Lower lobe of right lung (tissue), 2 donors: ENCODE measurements around the gene RHO. TPM values are rescaled to one million over a fixed set of nuclear protein-coding genes. Genes with fewer than 3 reads are reported as not detected.

ENCODE experiments used
- ATAC-seq, 2 donors: fragments of 200-7000 bp; cut with Tn5 transposase; one replicate each; pipeline ENCODE4 v1.9.1; 2020 to 2022; ENCODE audit warnings: mild to moderate bottlenecking in 2 of 2, moderate library complexity in 2 of 2
- DNase-seq: peaks from one replicate; pipeline ENCODE4 v3.0.0-alpha.2; 2020
- H3K27ac ChIP-seq: fragments of 200-600 bp; one replicate; pipeline ENCODE4 v1.8.0; 2022
- H3K27me3 ChIP-seq: fragments of 200-600 bp; one replicate; pipeline ENCODE4 v1.8.0; 2022; ENCODE audit warnings: low read depth
- H3K36me3 ChIP-seq: fragments of 200-600 bp; one replicate; pipeline ENCODE4 v1.8.0; 2022; ENCODE audit warnings: mild to moderate bottlenecking
- H3K4me1 ChIP-seq: fragments of 200-600 bp; one replicate; pipeline ENCODE4 v1.8.0; 2022
- H3K4me3 ChIP-seq: fragments of 200-600 bp; one replicate; pipeline ENCODE4 v1.8.0; 2022; ENCODE audit warnings: mild to moderate bottlenecking
- H3K9me3 ChIP-seq: fragments of 200-600 bp; one replicate; pipeline ENCODE4 v1.8.0; 2022
- CTCF ChIP-seq: fragments of 200-600 bp; IDR thresholded peaks from one replicate; pipeline ENCODE4 v1.8.0; 2022; ENCODE audit warnings: antibody characterized with exemption, mild to moderate bottlenecking
- intact Hi-C: fragments of 100-400 bp; cut with DNase I; formaldehyde crosslinking; loops from one replicate; pipeline ENCODE4 v1.11.0; 2022
- total RNA-seq: library from RNA; stranded (reverse); fragmentation: NEBNext Ultra II Directional; extraction: Animal tissue kit (Norgen Biotek cat#: 25700); gene quantifications from one replicate; pipeline ENCODE4 v1.2.1, GENCODE V29; 2021
- donor health status: DM: no; HTN: yes; CAD: no; lungs with severe emphysema.

Gene RHO
- total RNA-seq, 1 donor from 2014 or later = not detected

GRCh38 chr3:129505341-129505740 is 23.1 kb upstream of the RHO start:
- H3K4me1 ChIP-seq = peaks cover 26% of the 10 kb centered on the region
- intact Hi-C loops = no loop called here
- DNase-seq (no peak), ATAC-seq (no peak)
- no peak overlapping the region for H3K4me3 ChIP-seq
- H3K36me3 ChIP-seq = peaks cover 61% of the 10 kb centered on the region
- no peak for TF ChIP-seq CTCF
- no peaks in the 10 kb centered on the region for H3K9me3 ChIP-seq
- no peak overlapping the region for H3K27ac ChIP-seq
- no peaks in the 10 kb centered on the region for H3K27me3 ChIP-seq

DNA sequence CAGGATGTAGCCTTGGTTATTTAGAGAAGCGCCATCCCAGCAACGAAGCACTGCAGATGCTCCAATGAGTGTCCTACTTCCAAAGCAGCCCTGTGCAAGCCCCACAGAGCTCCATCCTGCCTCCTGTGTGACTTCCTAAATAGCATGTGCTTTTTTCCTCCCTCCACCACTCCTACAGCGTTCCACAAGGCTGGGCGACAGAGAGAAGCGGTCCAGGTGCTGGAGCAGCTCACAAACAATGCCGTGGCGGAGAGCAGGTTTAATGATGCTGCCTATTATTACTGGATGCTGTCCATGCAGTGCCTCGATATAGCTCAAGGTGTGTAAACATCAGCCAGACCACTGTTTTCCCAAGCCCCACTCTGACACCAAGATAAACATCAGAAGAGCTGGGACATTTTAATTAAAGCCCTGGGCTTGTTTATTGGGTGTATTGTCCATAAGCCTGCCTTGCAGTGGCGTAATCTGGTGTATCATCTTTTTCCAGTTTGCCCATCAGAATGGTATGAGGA is 22.2 kb upstream of the RHO start:
- H3K4me3 ChIP-seq = no peak overlapping the region
- H3K27ac ChIP-seq = no peak overlapping the region
- no peaks in the 10 kb centered on the region for H3K9me3 ChIP-seq
- TF ChIP-seq CTCF = no peak
- peaks cover 58% of the 10 kb centered on the region for H3K36me3 ChIP-seq
- H3K27me3 ChIP-seq = no peaks in the 10 kb centered on the region
- DNase-seq (no peak), ATAC-seq (no peak)
- H3K4me1 ChIP-seq = peaks cover 17% of the 10 kb centered on the region
- intact Hi-C loops = no loop called here

GRCh38 chr3:129507181-129507831 is 21.1 kb upstream of the RHO start:
- Histone ChIP-seq H3K27ac (peak overlapping the region; percentile 27), H3K9me3 (no peaks in the 10 kb centered on the region), H3K27me3 (no peaks in the 10 kb centered on the region), H3K36me3 (peaks cover 62% of the 10 kb centered on the region), H3K4me3 (no peak overlapping the region), H3K4me1 (peaks cover 16% of the 10 kb centered on the region)
- peak; percentile 17 to 54 for ATAC-seq
- DNase-seq = no peak
- intact Hi-C loops = no loop called here
- TF ChIP-seq CTCF = no peak

DNA sequence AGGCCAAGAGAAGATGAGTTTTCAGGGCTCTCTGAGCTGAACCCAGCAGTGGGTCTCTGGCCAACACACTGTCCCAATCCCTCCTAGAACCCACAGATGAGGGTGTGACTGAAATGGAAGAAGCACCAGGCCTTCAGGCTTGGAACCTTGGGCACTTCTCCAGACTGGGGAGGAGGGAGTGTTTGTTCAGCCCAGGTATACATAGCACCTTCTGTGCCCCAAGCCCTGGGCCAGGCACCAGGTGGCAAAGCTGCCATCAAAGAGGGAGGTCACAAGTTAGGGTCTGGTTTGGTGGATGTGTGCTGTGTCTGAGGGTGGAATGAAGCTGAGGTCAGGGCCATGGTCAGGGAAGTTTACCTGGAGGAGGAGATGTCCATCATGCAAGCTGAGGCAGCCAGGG is 15.8 kb upstream of the RHO start:
- ATAC-seq (no peak), DNase-seq (no peak)
- H3K27me3 ChIP-seq = no peaks in the 10 kb centered on the region
- H3K4me1 ChIP-seq = no peaks in the 10 kb centered on the region
- H3K4me3 ChIP-seq = no peak overlapping the region
- intact Hi-C loops = no loop called here
- peaks cover 48% of the 10 kb centered on the region for H3K36me3 ChIP-seq
- TF ChIP-seq CTCF = no peak
- no peaks in the 10 kb centered on the region for H3K9me3 ChIP-seq
- H3K27ac ChIP-seq = no peak overlapping the region

DNA sequence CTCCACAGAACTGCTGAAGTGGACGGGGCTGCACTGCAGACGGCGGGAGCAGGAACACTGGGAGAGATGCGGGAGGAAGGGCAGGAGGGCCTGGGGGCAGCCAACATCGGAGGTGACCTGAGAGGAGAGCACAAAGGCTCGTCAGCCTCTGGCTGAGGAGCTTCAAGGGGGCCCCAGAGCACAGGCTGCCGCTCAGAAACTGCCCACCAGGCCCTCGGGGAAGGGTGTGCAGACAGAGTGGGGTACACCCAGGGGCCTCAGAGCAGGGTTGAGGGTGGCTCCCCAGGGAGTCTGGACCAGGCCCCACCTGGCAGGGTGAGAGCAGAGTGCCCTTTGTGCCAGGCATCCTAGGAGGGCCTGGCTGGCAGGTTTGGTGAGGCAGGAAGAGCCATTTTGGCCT is 14.7 kb upstream of the RHO start:
- ATAC-seq = peak in 1 of 2 donors; percentile 9
- Histone ChIP-seq H3K36me3 (peaks cover 47% of the 10 kb centered on the region), H3K27ac (no peak overlapping the region), H3K4me1 (no peaks in the 10 kb centered on the region), H3K27me3 (no peaks in the 10 kb centered on the region), H3K4me3 (no peak overlapping the region), H3K9me3 (no peaks in the 10 kb centered on the region)
- no peak for TF ChIP-seq CTCF
- intact Hi-C loops = no loop called here
- no peak for DNase-seq
